Activated CD4-positive, alpha-beta T cell treated with anti-CD3 and anti-CD28 coated beads, Interleukin-2, Interleukin-4, amounts not matched to agents 100 ng/mL and 50 ng/mL, durations not matched to agents 16 hours and 8 hours (primary cell): Measurements from ENCODE around the gene TMEM217.
A peak's percentile ranks its signal among the peaks of the same experiment; 100 is the strongest.
"Not testable (repeated sequence)": the region's sequence is repeated elsewhere in the genome, so short reads cannot be mapped to it uniquely, and the experiment has no call there.

Source experiments
- DNase-seq: peaks from one replicate; pipeline ENCODE4 v3.0.0-alpha.2; 2020; ENCODE audit warnings: low spot score

The TMEM217 gene

GRCh38 chr6:37218061-37218460 is 39.9 kb downstream of the TMEM217 start:
- DNase-seq, result no peak

GRCh38 chr6:37212268-37212667 is 45.7 kb downstream of the TMEM217 start:
- no peak for DNase-seq

- DNase-seq, result peak; percentile 91
Observed at GRCh38 chr6:37210313-37210968, 47.5 kb downstream of the TMEM217 start.

- DNase-seq, result no peak
Observed at GRCh38 chr6:37209461-37210205, 48.3 kb downstream of the TMEM217 start.

- no peak for DNase-seq
Observed at GRCh38 chr6:37208793-37209192, 49.2 kb downstream of the TMEM217 start.

GRCh38 chr6:37207903-37208456 is 50.0 kb downstream of the TMEM217 start:
- DNase-seq, result peak; percentile 96

GRCh38 chr6:37206622-37207021 is 51.3 kb downstream of the TMEM217 start:
- DNase-seq, result no peak

GRCh38 chr6:37205997-37206340 is 52.0 kb downstream of the TMEM217 start:
- DNase-seq, result no peak

GRCh38 chr6:37205175-37205996 is 52.6 kb downstream of the TMEM217 start:
- DNase-seq, result peak; percentile 28

GRCh38 chr6:37204014-37204751 is 53.8 kb downstream of the TMEM217 start:
- DNase-seq, result no peak

GRCh38 chr6:37202788-37203491 is 55.0 kb downstream of the TMEM217 start:
- DNase-seq, result peak; percentile 42

- DNase-seq, result no peak
Observed at GRCh38 chr6:37201726-37202125, 56.2 kb downstream of the TMEM217 start.

- no peak for DNase-seq
Observed at GRCh38 chr6:37200085-37200484, 57.9 kb downstream of the TMEM217 start.

- not testable (repeated sequence) for DNase-seq
Observed at GRCh38 chr6:37196451-37196850, 61.5 kb downstream of the TMEM217 start.

GRCh38 chr6:37194886-37195285 is 63.1 kb downstream of the TMEM217 start:
- DNase-seq, result not testable (repeated sequence)

GRCh38 chr6:37192666-37193065 is 65.3 kb downstream of the TMEM217 start:
- DNase-seq, result no peak

- DNase-seq, result no peak
Observed at GRCh38 chr6:37190159-37190535, 67.8 kb downstream of the TMEM217 start.

- no peak for DNase-seq
Observed at GRCh38 chr6:37188962-37189510, 68.9 kb downstream of the TMEM217 start.

- DNase-seq, result no peak
Observed at GRCh38 chr6:37187321-37188022, 70.5 kb downstream of the TMEM217 start.
